Neural cell (in vitro differentiated cells): ENCODE data around the gene ADAMTS17. TPM values are rescaled to one million over a fixed set of nuclear protein-coding genes. Genes with fewer than 3 reads are reported as not detected.

Experiments
- H2AFZ ChIP-seq: fragments of 200-600, 300-800 bp; sonication (generic), shearing (Covaris generic); 2 replicates; pipeline ENCODE4 v1.6.0; 2014; ENCODE audit warnings: low read depth, mild to moderate bottlenecking, antibody characterized with exemption, low read length, moderate library complexity
- H3F3A ChIP-seq: fragments of 200-600 bp; shearing (Covaris generic); 2 replicates; pipeline ENCODE4 v1.6.1; 2016; ENCODE audit warnings: mild to moderate bottlenecking, moderate library complexity, mixed read lengths, antibody characterized with exemption, low read length; ENCODE audit not compliant: insufficient read depth, poor library complexity, severe bottlenecking
- H3K27ac ChIP-seq: fragments of 200-600, 300-800 bp; sonication (generic), shearing (Covaris generic); 2 replicates; pipeline ENCODE4 v1.5.1; 2014; ENCODE audit warnings: mild to moderate bottlenecking, low read length, moderate library complexity
- H3K27me3 ChIP-seq: fragments of 300-800, 200-600 bp; sonication (generic), shearing (Covaris generic); 2 replicates; pipeline ENCODE4 v1.6.0; 2014; ENCODE audit warnings: mild to moderate bottlenecking, low read depth, low read length, moderate library complexity; ENCODE audit not compliant: insufficient read depth
- H3K36me3 ChIP-seq: fragments of 300-800, 200-600 bp; sonication (generic), shearing (Covaris generic); 2 replicates; pipeline ENCODE4 v1.5.1; 2014; ENCODE audit warnings: mild to moderate bottlenecking, antibody characterized with exemption, low read length, moderate library complexity; ENCODE audit not compliant: insufficient read depth
- H3K4me2 ChIP-seq: fragments of 300-800, 200-600 bp; sonication (generic), shearing (Covaris generic); 2 replicates; pipeline ENCODE4 v1.6.0; 2014; ENCODE audit warnings: mild to moderate bottlenecking, low read length
- H3K4me3 ChIP-seq: fragments of 300-800, 200-600 bp; sonication (generic), shearing (Covaris generic); 2 replicates; pipeline ENCODE4 v1.5.1; 2014; ENCODE audit warnings: mild to moderate bottlenecking, low read length, moderate library complexity
- H3K79me2 ChIP-seq: fragments of 200-600 bp; shearing (Covaris generic); replicated peaks from 2 replicates; pipeline ENCODE4 v1.6.0; 2014; ENCODE audit warnings: mild to moderate bottlenecking, low read length, moderate library complexity; ENCODE audit not compliant: insufficient read depth
- H3K9ac ChIP-seq: fragments of 300-800, 200-600 bp; sonication (generic), shearing (Covaris generic); 2 replicates; pipeline ENCODE4 v1.6.1; 2016; ENCODE audit warnings: mild to moderate bottlenecking, low read length, mixed read lengths
- H3K9me2 ChIP-seq: fragments of 200-600 bp; shearing (Covaris generic); 2 replicates; pipeline ENCODE4 v1.6.1; 2016; ENCODE audit warnings: mild to moderate bottlenecking, low read length, mixed read lengths; ENCODE audit not compliant: insufficient read depth
- H3K9me3 ChIP-seq: fragments of 200-600, 300-800 bp; sonication (generic), shearing (Covaris generic); 2 replicates; pipeline ENCODE4 v1.6.1; 2016; ENCODE audit warnings: mild to moderate bottlenecking, mixed run types, low read length, moderate library complexity, mixed read lengths
- H4K20me1 ChIP-seq: fragments of 200-600 bp; shearing (Covaris generic); 2 replicates; pipeline ENCODE4 v1.6.1; 2016; ENCODE audit warnings: mild to moderate bottlenecking, mixed run types; ENCODE audit not compliant: insufficient read depth
- EP300 ChIP-seq: fragments of 450-650 bp; conservative IDR thresholded peaks from 2 replicates; pipeline ENCODE4 v1.6.1; 2014; ENCODE audit warnings: antibody characterized with exemption, mild to moderate bottlenecking, moderate library complexity; ENCODE audit not compliant: poor library complexity, severe bottlenecking
- EZH2 ChIP-seq: fragments of 200-600, 300-800 bp; shearing (Covaris generic), sonication (generic); IDR thresholded peaks from 2 replicates; pipeline ENCODE4 v1.6.1; 2014; ENCODE audit warnings: antibody characterized with exemption, low read length, borderline replicate concordance, mild to moderate bottlenecking; ENCODE audit not compliant: insufficient read depth, poor library complexity, severe bottlenecking
- MXI1 ChIP-seq: fragments of 450-650 bp; conservative IDR thresholded peaks from 2 replicates; pipeline ENCODE4 v1.6.1; 2014; ENCODE audit warnings: antibody characterized with exemption, mild to moderate bottlenecking; ENCODE audit not compliant: poor library complexity, severe bottlenecking
- SMC3 ChIP-seq: fragments of 450-650 bp; conservative IDR thresholded peaks from 2 replicates; pipeline ENCODE4 v1.6.1; 2014; ENCODE audit warnings: antibody characterized with exemption, mild to moderate bottlenecking, moderate library complexity; ENCODE audit not compliant: poor library complexity
- polyA plus RNA-seq: library from polyadenylated mRNA; depleted of rRNA; stranded (reverse); fragments of >200 nt; gene quantifications from 2 replicates; pipeline ENCODE4 v1.2.3, GENCODE V29; 2014
- TF ChIP-seq, protein P1 (sequence below): IDR thresholded peaks from 2 replicates; pipeline ENCODE4 v1.6.1; 2012; ENCODE audit warnings: borderline replicate concordance
- TF ChIP-seq, protein P2 (sequence below): fragments of 450-650 bp; IDR thresholded peaks from 2 replicates; pipeline ENCODE4 v1.5.1; 2014; ENCODE audit warnings: antibody characterized with exemption, mild to moderate bottlenecking, moderate library complexity; ENCODE audit not compliant: poor library complexity, severe bottlenecking

ADAMTS17 gene
- polyA plus RNA-seq, 1 donor from 2014 or later: 0.04 TPM

DNA sequence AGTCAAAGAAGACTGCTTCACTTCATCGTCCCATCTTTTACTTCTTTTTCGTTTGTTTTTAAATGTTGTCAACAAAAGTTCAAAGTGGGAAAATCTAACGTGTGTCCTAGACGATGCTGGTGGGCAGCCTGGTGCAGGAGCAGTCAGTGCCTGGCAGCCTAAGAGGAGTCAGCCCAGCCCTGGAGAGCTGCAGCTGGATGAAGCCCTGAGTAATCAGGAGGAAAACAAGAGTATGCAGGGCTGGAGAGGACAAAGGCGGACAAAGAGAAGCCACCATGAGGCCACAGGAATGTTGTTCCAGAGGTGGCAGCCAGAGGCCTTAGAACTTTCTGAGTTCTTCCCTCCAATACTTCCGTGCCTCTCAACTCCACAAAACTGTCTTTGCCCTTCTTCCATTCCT, 5.7 kb downstream of the ADAMTS17 start:
- H3K79me2 ChIP-seq: no peaks in the 10 kb centered on the region
- no peak for TF ChIP-seq SMC3
- TF ChIP-seq EP300: no peak
- TF ChIP-seq, protein P1, sequence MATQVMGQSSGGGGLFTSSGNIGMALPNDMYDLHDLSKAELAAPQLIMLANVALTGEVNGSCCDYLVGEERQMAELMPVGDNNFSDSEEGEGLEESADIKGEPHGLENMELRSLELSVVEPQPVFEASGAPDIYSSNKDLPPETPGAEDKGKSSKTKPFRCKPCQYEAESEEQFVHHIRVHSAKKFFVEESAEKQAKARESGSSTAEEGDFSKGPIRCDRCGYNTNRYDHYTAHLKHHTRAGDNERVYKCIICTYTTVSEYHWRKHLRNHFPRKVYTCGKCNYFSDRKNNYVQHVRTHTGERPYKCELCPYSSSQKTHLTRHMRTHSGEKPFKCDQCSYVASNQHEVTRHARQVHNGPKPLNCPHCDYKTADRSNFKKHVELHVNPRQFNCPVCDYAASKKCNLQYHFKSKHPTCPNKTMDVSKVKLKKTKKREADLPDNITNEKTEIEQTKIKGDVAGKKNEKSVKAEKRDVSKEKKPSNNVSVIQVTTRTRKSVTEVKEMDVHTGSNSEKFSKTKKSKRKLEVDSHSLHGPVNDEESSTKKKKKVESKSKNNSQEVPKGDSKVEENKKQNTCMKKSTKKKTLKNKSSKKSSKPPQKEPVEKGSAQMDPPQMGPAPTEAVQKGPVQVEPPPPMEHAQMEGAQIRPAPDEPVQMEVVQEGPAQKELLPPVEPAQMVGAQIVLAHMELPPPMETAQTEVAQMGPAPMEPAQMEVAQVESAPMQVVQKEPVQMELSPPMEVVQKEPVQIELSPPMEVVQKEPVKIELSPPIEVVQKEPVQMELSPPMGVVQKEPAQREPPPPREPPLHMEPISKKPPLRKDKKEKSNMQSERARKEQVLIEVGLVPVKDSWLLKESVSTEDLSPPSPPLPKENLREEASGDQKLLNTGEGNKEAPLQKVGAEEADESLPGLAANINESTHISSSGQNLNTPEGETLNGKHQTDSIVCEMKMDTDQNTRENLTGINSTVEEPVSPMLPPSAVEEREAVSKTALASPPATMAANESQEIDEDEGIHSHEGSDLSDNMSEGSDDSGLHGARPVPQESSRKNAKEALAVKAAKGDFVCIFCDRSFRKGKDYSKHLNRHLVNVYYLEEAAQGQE: no peak
- TF ChIP-seq, protein P2, sequence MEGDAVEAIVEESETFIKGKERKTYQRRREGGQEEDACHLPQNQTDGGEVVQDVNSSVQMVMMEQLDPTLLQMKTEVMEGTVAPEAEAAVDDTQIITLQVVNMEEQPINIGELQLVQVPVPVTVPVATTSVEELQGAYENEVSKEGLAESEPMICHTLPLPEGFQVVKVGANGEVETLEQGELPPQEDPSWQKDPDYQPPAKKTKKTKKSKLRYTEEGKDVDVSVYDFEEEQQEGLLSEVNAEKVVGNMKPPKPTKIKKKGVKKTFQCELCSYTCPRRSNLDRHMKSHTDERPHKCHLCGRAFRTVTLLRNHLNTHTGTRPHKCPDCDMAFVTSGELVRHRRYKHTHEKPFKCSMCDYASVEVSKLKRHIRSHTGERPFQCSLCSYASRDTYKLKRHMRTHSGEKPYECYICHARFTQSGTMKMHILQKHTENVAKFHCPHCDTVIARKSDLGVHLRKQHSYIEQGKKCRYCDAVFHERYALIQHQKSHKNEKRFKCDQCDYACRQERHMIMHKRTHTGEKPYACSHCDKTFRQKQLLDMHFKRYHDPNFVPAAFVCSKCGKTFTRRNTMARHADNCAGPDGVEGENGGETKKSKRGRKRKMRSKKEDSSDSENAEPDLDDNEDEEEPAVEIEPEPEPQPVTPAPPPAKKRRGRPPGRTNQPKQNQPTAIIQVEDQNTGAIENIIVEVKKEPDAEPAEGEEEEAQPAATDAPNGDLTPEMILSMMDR: no peak
- H3K27me3 ChIP-seq: peaks cover 26% of the 10 kb centered on the region
- H3K9ac ChIP-seq: no peak overlapping the region
- H3K4me2 ChIP-seq: no peak overlapping the region
- H3F3A ChIP-seq: no peaks in the 10 kb centered on the region
- no peak overlapping the region for H3K4me3 ChIP-seq
- H3K9me2 ChIP-seq: no peaks in the 10 kb centered on the region
- H2AFZ ChIP-seq: no peak overlapping the region
- no peaks in the 10 kb centered on the region for H4K20me1 ChIP-seq
- H3K27ac ChIP-seq: no peak overlapping the region
- no peaks in the 10 kb centered on the region for H3K36me3 ChIP-seq
- no peaks in the 10 kb centered on the region for H3K9me3 ChIP-seq

DNA sequence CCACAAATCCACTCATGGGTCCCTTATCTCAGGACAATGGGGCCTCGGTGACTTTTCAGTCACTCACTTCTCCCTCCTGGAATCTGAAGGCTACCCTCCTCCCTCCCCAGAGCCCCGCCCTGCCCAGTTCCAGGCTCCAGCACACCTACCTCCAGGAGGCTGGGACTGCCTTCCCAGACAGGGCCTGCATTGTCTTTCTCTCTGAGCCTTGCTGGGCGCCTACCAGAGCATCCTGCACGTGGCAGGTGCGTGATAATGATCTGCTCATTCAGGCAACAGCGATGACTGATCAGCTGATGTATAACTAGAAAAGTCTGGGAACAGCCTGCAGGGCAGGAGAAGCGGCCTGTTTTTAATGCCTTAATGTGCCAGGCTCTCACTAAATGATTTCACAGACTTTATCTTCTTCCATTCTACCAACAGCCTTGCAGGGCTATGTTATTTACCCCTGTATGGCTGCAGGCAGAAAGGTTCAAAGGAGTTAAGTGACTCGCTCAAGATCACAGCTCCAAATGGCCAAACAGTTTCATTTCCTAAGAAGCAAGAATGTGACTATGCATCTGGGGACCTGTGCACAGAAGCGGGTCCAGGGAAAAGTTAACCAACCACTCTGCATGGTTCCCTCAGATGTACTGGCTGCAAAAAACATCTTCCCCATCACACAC, 6.3 kb downstream of the ADAMTS17 start:
- H3K27ac ChIP-seq: no peak overlapping the region
- H3K4me3 ChIP-seq: no peak overlapping the region
- H3F3A ChIP-seq: no peaks in the 10 kb centered on the region
- no peaks in the 10 kb centered on the region for H3K36me3 ChIP-seq
- no peak overlapping the region for H2AFZ ChIP-seq
- no peaks in the 10 kb centered on the region for H3K9me3 ChIP-seq
- H3K9me2 ChIP-seq: no peaks in the 10 kb centered on the region
- H4K20me1 ChIP-seq: no peaks in the 10 kb centered on the region
- TF ChIP-seq EZH2 (no peak), MXI1 (no peak)
- TF ChIP-seq, protein P1: no peak
- H3K27me3 ChIP-seq: peaks cover 20% of the 10 kb centered on the region
- no peak overlapping the region for H3K4me2 ChIP-seq
- no peaks in the 10 kb centered on the region for H3K79me2 ChIP-seq
- H3K9ac ChIP-seq: no peak overlapping the region
